Stimulated activated CD4-positive, alpha-beta T cell treated with anti-CD3 and anti-CD28 coated beads, Interleukin-15, amount 100 ng/mL, for 48 hours (primary cell): Measurements from ENCODE around the gene MAGEB3.

Source experiments
- DNase-seq, 2 donors: peaks; one replicate each; pipeline ENCODE4 v3.0.0-alpha.2; 2020; ENCODE audit warnings: low read depth in 2 of 2

MAGEB3 gene

GRCh38 chrX:30280428-30280827 lies 50.0 kb downstream of the MAGEB3 start:
- no peak for DNase-seq

DNA sequence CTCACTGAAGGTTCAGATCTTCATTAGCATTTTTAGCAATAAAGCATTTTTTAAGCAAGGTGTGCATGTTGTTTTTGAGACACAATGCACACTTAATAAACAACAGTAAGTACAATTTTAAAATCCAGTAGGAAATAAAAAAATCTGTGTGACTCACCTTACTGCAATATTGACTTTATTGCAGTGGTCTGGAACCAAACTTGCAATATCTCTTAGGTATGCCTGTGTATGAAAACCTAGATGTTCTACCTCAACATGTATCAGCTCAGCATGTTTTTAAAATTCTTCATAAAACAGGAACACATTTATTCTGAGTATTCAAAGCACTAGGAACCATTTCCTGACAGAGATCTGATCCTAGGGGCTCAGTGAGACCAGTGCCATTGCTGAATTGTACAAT lies 52.1 kb downstream of the MAGEB3 start:
- no peak for DNase-seq

GRCh38 chrX:30283456-30284200 lies 53.2 kb downstream of the MAGEB3 start:
- DNase-seq, result no peak
